HepG2 (cell line): ENCODE measurements around the gene MEF2B. TPM values are rescaled to one million over a fixed set of nuclear protein-coding genes. Genes with fewer than 3 reads are reported as not detected.

Source experiments
- ATAC-seq: fragments of 200-7000 bp; cut with Tn5 transposase; 3 replicates; pipeline ENCODE4 v1.9.1; 2020; ENCODE audit warnings: mild to moderate bottlenecking, moderate library complexity
- BruUV-seq: library from RNA; stranded (reverse); fragments of 400-500 nt; replicated peaks from 2 replicates; lab custom pipeline; 2021; lab: Mats Ljungman, UMichigan
- CTCF ChIA-PET: fragments of 300-600 bp; formaldehyde crosslinking; extraction: SDS; loops from one replicate; lab custom pipeline; 2021; ENCODE audit warnings: low total read pairs, inconsistent platforms, low intra/inter-chr PET ratio; lab: Yijun Ruan, JAX
- POLR2A ChIA-PET: fragments of 350-600 bp; sonication (Branson Sonifier 250); formaldehyde crosslinking; loops from one replicate; lab custom pipeline; 2020; ENCODE audit warnings: antibody characterized with exemption, inconsistent platforms; lab: Yijun Ruan, JAX
- DNase-seq: peaks from one replicate; pipeline ENCODE4 v3.0.0-alpha.2; 2015; ENCODE audit warnings: low spot score
- FAIRE-seq: peaks from 3 replicates; lab custom pipeline; 2011; peaks lifted over from hg19 to GRCh38; lab: Jason Lieb, UNC
- H2AFZ ChIP-seq: one replicate; pipeline ENCODE4 v1.6.1; 2011; ENCODE audit warnings: low read length, inconsistent platforms
- H3K27ac ChIP-seq: fragments of 300-600 bp; 3 replicates; pipeline ENCODE4 v1.8.0; 2011; ENCODE audit warnings: mixed run types, mild to moderate bottlenecking, mixed read lengths, low read length, inconsistent platforms; ENCODE audit not compliant: insufficient read depth; ENCODE audit errors: extremely low read length
- H3K27me3 ChIP-seq, 2 experiments: fragments of 200-600 bp in 1 of 2; 2 replicates in 1 of 2; 3 replicates in 1 of 2; pipeline versions ENCODE4 v1.6.0 to v1.8.0; 2011; ENCODE audit warnings: low read length in 2 of 2, mild to moderate bottlenecking in 2 of 2, moderate library complexity in 2 of 2, inconsistent platforms in 1 of 2; ENCODE audit not compliant: insufficient read depth in 2 of 2, control insufficient read depth in 1 of 2
- H3K36me3 ChIP-seq, 2 experiments: fragments of 200-600 bp in 1 of 2; replicated peaks in 1 of 2; 2 replicates in 1 of 2; 3 replicates in 1 of 2; pipeline versions ENCODE4 v1.5.1 to v1.8.0; 2011; ENCODE audit warnings: low read length in 2 of 2, inconsistent platforms in 1 of 2; ENCODE audit not compliant: insufficient read depth in 2 of 2, control insufficient read depth in 1 of 2
- H3K4me1 ChIP-seq: 2 replicates; pipeline ENCODE4 v1.5.1; 2012; ENCODE audit warnings: low read length, inconsistent platforms; ENCODE audit not compliant: insufficient read depth
- H3K4me2 ChIP-seq: 2 replicates; pipeline ENCODE4 v1.6.0; 2011; ENCODE audit warnings: low read depth, low read length, inconsistent platforms
- H3K4me3 ChIP-seq, 3 experiments: fragments of 200-600 bp in 1 of 3; sonication (generic), shearing (Covaris generic) in 1 of 3; replicated peaks in 1 of 3; 2 replicates each; pipeline ENCODE4 v1.5.1; 2011 to 2016; ENCODE audit warnings: low read length in 3 of 3, inconsistent platforms in 2 of 3, low read depth in 2 of 3, mild to moderate bottlenecking in 2 of 3, control low read depth in 1 of 3, mixed read lengths in 1 of 3; ENCODE audit not compliant: insufficient read depth in 1 of 3
- H3K79me2 ChIP-seq: one replicate; pipeline ENCODE4 v1.6.1; 2011; ENCODE audit warnings: low read length, inconsistent platforms; ENCODE audit not compliant: insufficient read depth
- H3K9ac ChIP-seq: 2 replicates; pipeline ENCODE4 v1.6.0; 2011; ENCODE audit warnings: mild to moderate bottlenecking, low read depth, low read length, inconsistent platforms; ENCODE audit not compliant: insufficient read depth
- H3K9me3 ChIP-seq: 2 replicates; pipeline ENCODE4 v1.5.1; 2012; ENCODE audit warnings: mild to moderate bottlenecking, low read length
- H4K20me1 ChIP-seq: 2 replicates; pipeline ENCODE4 v1.6.0; 2011; ENCODE audit warnings: inconsistent platforms, mild to moderate bottlenecking, low read length, moderate library complexity; ENCODE audit not compliant: insufficient read depth
- CBX1 ChIP-seq: IDR thresholded peaks from one replicate; pipeline ENCODE4 v1.6.1; 2016; ENCODE audit warnings: antibody characterized with exemption, low read depth
- DR1 ChIP-seq: sonication (generic); formaldehyde crosslinking; IDR thresholded peaks from 2 replicates; pipeline ENCODE4 v1.8.0; 2021; ENCODE audit warnings: mild to moderate bottlenecking, missing genetic modification reagents, inconsistent platforms
- FOSL1 ChIP-seq: sonication (generic); formaldehyde crosslinking; IDR thresholded peaks from 2 replicates; pipeline ENCODE4 v1.9.0; 2021; ENCODE audit warnings: missing genetic modification reagents, borderline replicate concordance
- HDAC1 ChIP-seq: sonication (generic); formaldehyde crosslinking; IDR thresholded peaks from 2 replicates; pipeline ENCODE4 v1.5.1; 2020; ENCODE audit warnings: mild to moderate bottlenecking, missing genetic modification reagents
- KAT8 ChIP-seq: IDR thresholded peaks from 2 replicates; pipeline ENCODE4 v1.6.1; 2016; ENCODE audit warnings: missing genetic modification reagents, missing compliant biosample characterization
- SP2 ChIP-seq: sonication (generic); formaldehyde crosslinking; IDR thresholded peaks from 2 replicates; pipeline ENCODE4 v1.5.1; 2020; ENCODE audit warnings: mild to moderate bottlenecking, missing genetic modification reagents
- ZHX2 ChIP-seq, 2 experiments: sonication (generic) in 1 of 2; formaldehyde crosslinking in 1 of 2; IDR thresholded peaks; 2 replicates each; pipeline versions ENCODE4 v1.6.1 to v1.9.0; 2014 to 2022; ENCODE audit warnings: antibody characterized with exemption in 1 of 2, borderline replicate concordance in 1 of 2, inconsistent platforms in 1 of 2, low read depth in 1 of 2, missing genetic modification reagents in 1 of 2
- ZNF276 ChIP-seq: sonication (generic); formaldehyde crosslinking; IDR thresholded peaks from 2 replicates; pipeline ENCODE4 v1.4.0; 2020; ENCODE audit warnings: mild to moderate bottlenecking, low read depth, missing genetic modification reagents
- ZNF569 ChIP-seq: sonication (generic); formaldehyde crosslinking; IDR thresholded peaks from 2 replicates; pipeline ENCODE4 v1.5.0; 2020; ENCODE audit warnings: mild to moderate bottlenecking, missing genetic modification reagents, moderate library complexity, borderline replicate concordance
- ZNF678 ChIP-seq: sonication (generic); formaldehyde crosslinking; IDR thresholded peaks from 2 replicates; pipeline ENCODE4 v1.4.0; 2020; ENCODE audit warnings: mild to moderate bottlenecking, missing genetic modification reagents
- ZNF740 ChIP-seq: sonication (generic); formaldehyde crosslinking; IDR thresholded peaks from 2 replicates; pipeline ENCODE4 v1.4.0; 2020; ENCODE audit warnings: missing genetic modification reagents
- ZNF788 ChIP-seq: sonication (generic); formaldehyde crosslinking; IDR thresholded peaks from 2 replicates; pipeline ENCODE4 v1.5.0; 2020; ENCODE audit warnings: mild to moderate bottlenecking, missing genetic modification reagents, borderline replicate concordance
- ZNF891 ChIP-seq: sonication (generic); formaldehyde crosslinking; IDR thresholded peaks from 2 replicates; pipeline ENCODE4 v1.5.0; 2020; ENCODE audit warnings: mild to moderate bottlenecking, missing genetic modification reagents
- ZSCAN30 ChIP-seq: sonication (generic); formaldehyde crosslinking; IDR thresholded peaks from 2 replicates; pipeline ENCODE4 v1.5.0; 2020; ENCODE audit warnings: mild to moderate bottlenecking, missing genetic modification reagents
- WGBS: methylation state at CpG from one replicate; pipeline ENCODE4 v1.1.6; 2017; ENCODE audit warnings: low lambda C conversion rate; 5-methylcytosine and 5-hydroxymethylcytosine counted together
- in situ Hi-C: cut with HindIII; loops from 2 replicates; pipeline ENCODE4 v1.10.0; 2017; ENCODE audit warnings: low pct_unique_long_range_greater_than_20kb; ENCODE audit not compliant: extremely low pct_ligation_motif_present
- intact Hi-C: fragments of 100-400 bp; cut with micrococcal nuclease; formaldehyde crosslinking; loops from one replicate; pipeline ENCODE4 v1.10.0; 2022; ENCODE audit not compliant: unreplicated experiment
- polyA plus RNA-seq, 8 experiments: library from polyadenylated mRNA; depleted of rRNA in 3 of 8; stranded (reverse) in 7 of 8; unstranded in 1 of 8; fragments of >200 nt; fragmentation: Illumina TruSeq in 4 of 8; extraction: Trizol in 4 of 8; gene quantifications; 2 replicates each; pipeline versions ENCODE4 v1.2.1 to v1.2.3, GENCODE V29; 2011 to 2016; ENCODE audit warnings: low read depth in 4 of 8, missing spikeins in 1 of 8, mixed read lengths in 1 of 8; ENCODE audit not compliant: insufficient read depth in 1 of 8
- total RNA-seq, 5 experiments: library from RNA; depleted of rRNA; stranded (reverse); fragments of >200 nt; fragmentation: Illumina TruSeq; extraction: Trizol; gene quantifications; 2 replicates each; pipeline ENCODE4 v1.2.3, GENCODE V29; 2016; ENCODE audit warnings: low read depth in 1 of 5

Gene MEF2B
- total and polyA plus RNA-seq, 2 of the 13 experiments (the other 11 are each of a cell fraction or from before 2014, with no cell fraction given): 1.2 to 1.7 TPM

GRCh38 chr19:19096641-19097627 lies 73.1 kb downstream of the MEF2B start:
- no peak overlapping the region for H2AFZ ChIP-seq
- peak; percentile 93 for DNase-seq
- intact Hi-C loops: loop anchor here (1.0 to 5.0 kb wide), 2 partner anchors 34 to 40 kb away; partner anchors contain the start of genes SLC25A42 and TMEM161A
- no peaks in the 10 kb centered on the region for H3K79me2 ChIP-seq
- H4K20me1 ChIP-seq: no peaks in the 10 kb centered on the region
- peak; percentile 99 for FAIRE-seq
- peak overlapping the region; percentile 61 for H3K9ac ChIP-seq
- H3K9me3 ChIP-seq: no peaks in the 10 kb centered on the region
- in situ Hi-C loops: no loop called here
- ChIA-PET CTCF (no interaction called here), POLR2A (interaction anchor here (1.1 to 1.7 kb wide), 4 partner anchors 9 to 34 kb away, joined by 3 to 9 read pairs (median 6); partner anchors contain the start of gene SLC25A42)
- TSS peak; percentile 78 for BruUV-seq
- ATAC-seq: peak; percentile 63
- peak overlapping the region; percentile 34 for H3K4me2 ChIP-seq
- 39% methylated on average over 11 of the region's 24 CpGs for WGBS
- H3K4me3 ChIP-seq: 0 out of 6 replicates have a peak overlapping the region, but pooled peaks of 1 of the 3 experiments have one; percentile 12
- H3K27ac ChIP-seq: peak overlapping the region; percentile 99
- H3K27me3 ChIP-seq: no peaks in the 10 kb centered on the region
- H3K4me1 ChIP-seq: peaks cover 85% of the 10 kb centered on the region
- H3K36me3 ChIP-seq: no peaks in the 10 kb centered on the region
- peak; percentile 75 for TF ChIP-seq FOSL1 (CRISPR knock-in tag)
- no peak for TF ChIP-seq ZSCAN30 (CRISPR knock-in tag)
- TF ChIP-seq ZNF740 (CRISPR knock-in tag): peak; percentile 72; the same call in 1 of the 2 replicates
- peak; percentile 97 for TF ChIP-seq ZNF788 (CRISPR knock-in tag)
- TF ChIP-seq HDAC1 (CRISPR knock-in tag): peak; percentile 97
- TF ChIP-seq ZNF276 (CRISPR knock-in tag): no peak
- peak; percentile 53 for TF ChIP-seq ZNF891
- no peak; the same call in 1 of the 2 replicates for TF ChIP-seq ZNF678 (CRISPR knock-in tag)
- peak; percentile 78 for TF ChIP-seq ZHX2 (IDR thresholded peaks at IDR 0.05; ENCODE audit: low read depth)
- TF ChIP-seq ZHX2 (CRISPR knock-in tag; IDR thresholded peaks at IDR 0.05; ENCODE audit: borderline replicate concordance): no peak
- TF ChIP-seq CBX1: peak; percentile 24
- peak; percentile 56; the same call in 1 of the 2 replicates for TF ChIP-seq KAT8
- peak; percentile 68; the same call in 1 of the 2 replicates for TF ChIP-seq DR1 (CRISPR knock-in tag)
- TF ChIP-seq ZNF569: no peak
- TF ChIP-seq SP2 (CRISPR knock-in tag): peak; percentile 42; the same call in 1 of the 2 replicates
